Endothelial cell of umbilical vein (primary cell): Measurements from ENCODE around the gene PCNX4. TPM values are rescaled to one million over a fixed set of nuclear protein-coding genes. Genes with fewer than 3 reads are reported as not detected.
A peak's percentile ranks its signal among the peaks of the same experiment; 100 is the strongest.

Experiments used
- BruUV-seq: library from RNA; stranded (reverse); fragments of 400-500 nt; replicated peaks from 2 replicates; lab custom pipeline; 2021; lab: Mats Ljungman, UMichigan
- CTCF ChIA-PET: fragments of 300-600, 350-600 bp; sonication (Branson Sonifier 250); formaldehyde crosslinking; loops from one replicate; lab custom pipeline; 2021; ENCODE audit warnings: antibody characterized with exemption, inconsistent platforms; lab: Charles Lee
- POLR2A ChIA-PET: fragments of 300-600, 350-600 bp; sonication (Branson Sonifier 250); formaldehyde crosslinking; loops from one replicate; lab custom pipeline; 2021; ENCODE audit warnings: antibody characterized with exemption, inconsistent platforms; lab: Charles Lee
- DNase-seq: peaks from one replicate; pipeline ENCODE4 v3.0.0-alpha.2; 2011; ENCODE audit warnings: low read depth, low spot score
- FAIRE-seq: peaks from 2 replicates; lab custom pipeline; 2011; peaks lifted over from hg19 to GRCh38; lab: Jason Lieb, UNC
- H2AFZ ChIP-seq: 2 replicates; pipeline ENCODE4 v1.6.0; 2012; ENCODE audit warnings: low read depth, low read length, control low read depth, inconsistent platforms
- H3K27ac ChIP-seq: 2 replicates; pipeline ENCODE4 v1.5.1; 2011; ENCODE audit warnings: low read depth, mild to moderate bottlenecking, control low read depth, low read length, moderate library complexity; ENCODE audit not compliant: insufficient read depth
- H3K27me3 ChIP-seq, 2 experiments: 2 replicates each; pipeline versions ENCODE4 v1.6.0 to v1.6.1; 2011; ENCODE audit warnings: low read length in 2 of 2, mixed read lengths in 1 of 2; ENCODE audit not compliant: control insufficient read depth in 2 of 2, insufficient read depth in 2 of 2
- H3K36me3 ChIP-seq, 2 experiments: 2 replicates in 1 of 2; 3 replicates in 1 of 2; pipeline ENCODE4 v1.5.1; 2011; ENCODE audit warnings: low read length in 2 of 2, mild to moderate bottlenecking in 1 of 2, moderate library complexity in 1 of 2; ENCODE audit not compliant: control insufficient read depth in 2 of 2, insufficient read depth in 2 of 2; ENCODE audit errors: extremely low read depth in 1 of 2
- H3K4me1 ChIP-seq: 3 replicates; pipeline ENCODE4 v1.5.1; 2011; ENCODE audit warnings: mild to moderate bottlenecking, low read length; ENCODE audit not compliant: control insufficient read depth, insufficient read depth; ENCODE audit errors: extremely low read depth
- H3K4me2 ChIP-seq: 2 replicates; pipeline ENCODE4 v1.6.1; 2011; ENCODE audit warnings: low read length, control low read depth, mixed read lengths; ENCODE audit not compliant: insufficient read depth
- H3K4me3 ChIP-seq, 3 experiments: fragments of 200-600 bp in 1 of 3; sonication (generic), shearing (Covaris generic) in 1 of 3; replicated peaks in 1 of 3; 2 replicates each; pipeline ENCODE4 v1.5.1; 2011 to 2016; ENCODE audit warnings: control low read depth in 3 of 3, low read length in 3 of 3, mild to moderate bottlenecking in 2 of 3, inconsistent platforms in 1 of 3, low read depth in 1 of 3, moderate library complexity in 1 of 3; ENCODE audit not compliant: insufficient read depth in 1 of 3
- H3K79me2 ChIP-seq: 2 replicates; pipeline ENCODE4 v1.6.0; 2012; ENCODE audit warnings: low read length, inconsistent platforms; ENCODE audit not compliant: control insufficient read depth, insufficient read depth
- H3K9ac ChIP-seq: replicated peaks from 2 replicates; pipeline ENCODE3; 2011; ENCODE audit warnings: low read length, control low read depth; ENCODE audit not compliant: insufficient read depth; ENCODE audit errors: extremely low read depth
- H3K9me1 ChIP-seq: replicated peaks from 3 replicates; pipeline ENCODE4 v1.6.0; 2011; ENCODE audit warnings: mild to moderate bottlenecking, low read length; ENCODE audit not compliant: control insufficient read depth, insufficient read depth; ENCODE audit errors: extremely low read depth
- H3K9me3 ChIP-seq: replicated peaks from 2 replicates; pipeline ENCODE4 v1.5.1; 2012; ENCODE audit warnings: low read length, inconsistent platforms; ENCODE audit not compliant: control insufficient read depth, insufficient read depth
- H4K20me1 ChIP-seq: replicated peaks from 2 replicates; pipeline ENCODE3; 2011; ENCODE audit warnings: mild to moderate bottlenecking, low read length; ENCODE audit not compliant: control insufficient read depth, insufficient read depth; ENCODE audit errors: extremely low read depth
- EZH2 ChIP-seq: IDR thresholded peaks from 2 replicates; pipeline ENCODE4 v1.6.1; 2012; ENCODE audit warnings: borderline replicate concordance, low read depth, mild to moderate bottlenecking, moderate library complexity, low read length, inconsistent platforms; ENCODE audit not compliant: severe bottlenecking
- FOS ChIP-seq: IDR thresholded peaks from 2 replicates; pipeline ENCODE4 v1.6.1; 2011; ENCODE audit warnings: mild to moderate bottlenecking, low read length, moderate library complexity, borderline replicate concordance; ENCODE audit not compliant: insufficient read depth
- GATA2 ChIP-seq: IDR thresholded peaks from 2 replicates; pipeline ENCODE4 v1.7.0; 2011; ENCODE audit warnings: low read depth, mild to moderate bottlenecking, moderate library complexity, mixed read lengths, low read length; ENCODE audit not compliant: insufficient read length, insufficient read depth
- JUN ChIP-seq: IDR thresholded peaks from 2 replicates; pipeline ENCODE4 v1.6.1; 2011; ENCODE audit warnings: borderline replicate concordance, low read depth; ENCODE audit not compliant: insufficient read length, insufficient read depth
- MYC ChIP-seq: IDR thresholded peaks from one replicate; pipeline ENCODE4 v1.6.1; 2011; ENCODE audit warnings: mild to moderate bottlenecking, low read depth, low read length
- POLR2A ChIP-seq: IDR thresholded peaks from 2 replicates; pipeline ENCODE4 v1.6.1; 2012; ENCODE audit warnings: low read depth, mild to moderate bottlenecking, control low read depth, low read length
- POLR2AphosphoS5 ChIP-seq: IDR thresholded peaks from 2 replicates; pipeline ENCODE4 v1.6.1; 2012; ENCODE audit warnings: low read depth, mild to moderate bottlenecking, control low read depth, low read length, moderate library complexity; ENCODE audit not compliant: insufficient read depth
- dilution Hi-C: fragments of 300-500 bp; cut with MboI; formaldehyde crosslinking; loops from one replicate; pipeline ENCODE4 v1.15.0; 2019; ENCODE audit warnings: low sequenced_read_pairs; ENCODE audit not compliant: extremely low pct_ligation_motif_present
- intact Hi-C: fragments of 100-400 bp; cut with micrococcal nuclease; formaldehyde crosslinking; loops from one replicate; pipeline ENCODE4 v1.10.0; 2022
- polyA plus RNA-seq, 4 experiments: library from polyadenylated mRNA; depleted of rRNA in 3 of 4; stranded (reverse) in 3 of 4; unstranded in 1 of 4; fragments of >200 nt; gene quantifications; 2 replicates each; pipeline versions ENCODE4 v1.2.1 to v1.2.3, GENCODE V29; 2011 to 2012; ENCODE audit warnings: missing spikeins in 1 of 4
- total RNA-seq: library from RNA; stranded (reverse); gene quantifications from 2 replicates; pipeline ENCODE4 v1.2.3, GENCODE V29; 2021
- TF ChIP-seq, protein P1 (sequence below), 2 donors: IDR thresholded peaks; 1 replicate in 1 of 2; 2 replicates in 1 of 2; pipeline ENCODE4 v1.5.1; 2011; ENCODE audit warnings: low read length in 2 of 2, mild to moderate bottlenecking in 2 of 2, moderate library complexity in 2 of 2, control low read depth in 1 of 2, inconsistent platforms in 1 of 2, low read depth in 1 of 2; ENCODE audit not compliant: insufficient read depth in 1 of 2; ENCODE audit errors: extremely low read depth in 1 of 2
- TF ChIP-seq, protein P2 (sequence below): IDR thresholded peaks from 2 replicates; pipeline ENCODE4 v1.6.1; 2011; ENCODE audit not compliant: insufficient read depth, insufficient read length

Gene PCNX4
- total and polyA plus RNA-seq, 2 donors (not counting 3 experiments of a cell fraction or from before 2014, with no cell fraction given), result 35.5 to 51.6 TPM

DNA sequence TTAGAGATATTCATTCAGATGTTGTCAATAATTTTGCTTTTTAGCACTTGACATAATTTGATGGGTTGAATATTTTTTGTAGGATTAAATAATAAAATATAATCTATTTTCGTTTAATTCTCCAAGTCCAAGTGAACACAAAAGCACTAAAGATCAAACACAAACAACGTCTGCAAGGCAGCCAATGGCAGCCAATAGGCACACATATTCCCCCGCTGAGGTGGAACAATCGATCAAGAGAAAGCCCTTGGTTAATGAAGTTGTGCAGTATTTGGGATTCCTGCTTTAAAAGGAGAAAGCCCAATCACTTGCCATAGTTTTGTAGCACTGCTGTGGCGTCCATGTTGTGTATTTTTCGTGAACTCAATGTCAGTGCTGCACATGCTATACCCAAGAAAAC lies 72.0 kb downstream of the PCNX4 start:
- CTCF ChIA-PET, result interaction anchor here (0.5 kb wide), 1 partner anchor 23 kb away, joined by 3 read pairs; no protein-coding TSS in a partner anchor

GRCh38 chr14:60164404-60164711 lies 72.6 kb downstream of the PCNX4 start:
- Histone ChIP-seq H4K20me1 (no peaks in the 10 kb centered on the region), H3K9me3 (no peaks in the 10 kb centered on the region), H3K4me3 (peak overlapping the region; percentile 46 to 84 (median 79)), H2AFZ (peak overlapping the region; percentile 92), H3K79me2 (peaks cover 3% of the 10 kb centered on the region), H3K9ac (peak overlapping the region; percentile 81), H3K27me3 (no peaks in the 10 kb centered on the region), H3K9me1 (no peaks in the 10 kb centered on the region), H3K4me1 (peaks cover 10% of the 10 kb centered on the region), H3K4me2 (peak overlapping the region; percentile 64), H3K36me3 (no peaks in the 10 kb centered on the region), H3K27ac (no peak overlapping the region)
- POLR2A ChIA-PET, result interaction anchor here (0.6 kb wide), 1 partner anchor 1919 kb away, joined by 5 read pairs; no protein-coding TSS in a partner anchor
- no peak for TF ChIP-seq MYC
- TF ChIP-seq, protein P1, sequence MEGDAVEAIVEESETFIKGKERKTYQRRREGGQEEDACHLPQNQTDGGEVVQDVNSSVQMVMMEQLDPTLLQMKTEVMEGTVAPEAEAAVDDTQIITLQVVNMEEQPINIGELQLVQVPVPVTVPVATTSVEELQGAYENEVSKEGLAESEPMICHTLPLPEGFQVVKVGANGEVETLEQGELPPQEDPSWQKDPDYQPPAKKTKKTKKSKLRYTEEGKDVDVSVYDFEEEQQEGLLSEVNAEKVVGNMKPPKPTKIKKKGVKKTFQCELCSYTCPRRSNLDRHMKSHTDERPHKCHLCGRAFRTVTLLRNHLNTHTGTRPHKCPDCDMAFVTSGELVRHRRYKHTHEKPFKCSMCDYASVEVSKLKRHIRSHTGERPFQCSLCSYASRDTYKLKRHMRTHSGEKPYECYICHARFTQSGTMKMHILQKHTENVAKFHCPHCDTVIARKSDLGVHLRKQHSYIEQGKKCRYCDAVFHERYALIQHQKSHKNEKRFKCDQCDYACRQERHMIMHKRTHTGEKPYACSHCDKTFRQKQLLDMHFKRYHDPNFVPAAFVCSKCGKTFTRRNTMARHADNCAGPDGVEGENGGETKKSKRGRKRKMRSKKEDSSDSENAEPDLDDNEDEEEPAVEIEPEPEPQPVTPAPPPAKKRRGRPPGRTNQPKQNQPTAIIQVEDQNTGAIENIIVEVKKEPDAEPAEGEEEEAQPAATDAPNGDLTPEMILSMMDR (IDR thresholded peaks at IDR 0.05; ENCODE audit: extremely low read depth in 1 of 2, insufficient read depth in 1 of 2, low read depth in 1 of 2, low read length in 2 of 2), result no peak
- TF ChIP-seq POLR2AphosphoS5, result no peak
- TF ChIP-seq GATA2, result peak; percentile 49
- no peak for TF ChIP-seq JUN
- TF ChIP-seq EZH2, result no peak
- TF ChIP-seq, protein P2, sequence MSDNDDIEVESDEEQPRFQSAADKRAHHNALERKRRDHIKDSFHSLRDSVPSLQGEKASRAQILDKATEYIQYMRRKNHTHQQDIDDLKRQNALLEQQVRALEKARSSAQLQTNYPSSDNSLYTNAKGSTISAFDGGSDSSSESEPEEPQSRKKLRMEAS, result no peak
- no peak for DNase-seq
- dilution Hi-C loops (no loop called here), intact Hi-C loops (loop anchor here (10.0 kb wide), 1 partner anchor 660 kb away; no protein-coding TSS in a partner anchor)
- no TSS peak for BruUV-seq
- CTCF ChIA-PET, result interaction anchor here (0.5 to 3.7 kb wide), 8 partner anchors 10 to 200 kb away, joined by 3 to 29 read pairs (median 7); partner anchors contain the start of gene PCNX4
- no peak for FAIRE-seq

More for the DNA sequence above, 72.0 kb downstream of the PCNX4 start:
- Histone ChIP-seq H3K27ac (no peak overlapping the region), H3K79me2 (peaks cover 3% of the 10 kb centered on the region), H3K27me3 (no peaks in the 10 kb centered on the region), H3K4me2 (peak overlapping the region; percentile 64), H2AFZ (no peak overlapping the region), H3K36me3 (no peaks in the 10 kb centered on the region), H3K9me1 (no peaks in the 10 kb centered on the region), H3K9me3 (no peaks in the 10 kb centered on the region), H3K4me3 (no peak overlapping the region), H4K20me1 (no peaks in the 10 kb centered on the region), H3K4me1 (peaks cover 10% of the 10 kb centered on the region), H3K9ac (no peak overlapping the region)
- no peak for TF ChIP-seq POLR2AphosphoS5
- no peak for TF ChIP-seq EZH2
- TF ChIP-seq MYC, result no peak
- TF ChIP-seq, protein P2, result no peak
- no peak for TF ChIP-seq JUN
- no peak for TF ChIP-seq FOS
- no peak for TF ChIP-seq GATA2
- TF ChIP-seq POLR2A, result no peak
- dilution Hi-C loops (no loop called here), intact Hi-C loops (loop anchor here (10.0 kb wide), 1 partner anchor 659 kb away; no protein-coding TSS in a partner anchor)
- DNase-seq (no peak), FAIRE-seq (no peak)
- POLR2A ChIA-PET, result interaction anchor here (0.7 kb wide), 1 partner anchor 1968 kb away, joined by 14 read pairs; no protein-coding TSS in a partner anchor
- no TSS peak for BruUV-seq
